ENCODE results near the gene PACRG. TPM values are rescaled to one million over a fixed set of nuclear protein-coding genes. Genes with fewer than 3 reads are reported as not detected.

The PACRG gene
- total RNA-seq, 1 experiment from 2014 or later = 0.44 TPM

- ATAC-seq (no peak), DNase-seq (ENCODE audit: low spot score) (no peak)
- Mint-ChIP-seq H3K36me3 (peaks cover 4% of the 10 kb centered on the region), H3K9me3 (peaks cover 17% of the 10 kb centered on the region), H3K27me3 (ENCODE audit: low read depth) (no peaks in the 10 kb centered on the region), H3K4me3 (no peak overlapping the region), H3K4me1 (no peaks in the 10 kb centered on the region), H3K27ac (no peak overlapping the region)
- TF ChIP-seq NR2C2 (CRISPR knock-in tag; IDR thresholded peaks at IDR 0.05) (no peak), AFF4 (CRISPR knock-in tag; IDR thresholded peaks at IDR 0.05; ENCODE audit: borderline replicate concordance) (no peak), E2F5 (CRISPR knock-in tag; IDR thresholded peaks at IDR 0.05) (no peak)
- TF ChIP-seq, protein P1, sequence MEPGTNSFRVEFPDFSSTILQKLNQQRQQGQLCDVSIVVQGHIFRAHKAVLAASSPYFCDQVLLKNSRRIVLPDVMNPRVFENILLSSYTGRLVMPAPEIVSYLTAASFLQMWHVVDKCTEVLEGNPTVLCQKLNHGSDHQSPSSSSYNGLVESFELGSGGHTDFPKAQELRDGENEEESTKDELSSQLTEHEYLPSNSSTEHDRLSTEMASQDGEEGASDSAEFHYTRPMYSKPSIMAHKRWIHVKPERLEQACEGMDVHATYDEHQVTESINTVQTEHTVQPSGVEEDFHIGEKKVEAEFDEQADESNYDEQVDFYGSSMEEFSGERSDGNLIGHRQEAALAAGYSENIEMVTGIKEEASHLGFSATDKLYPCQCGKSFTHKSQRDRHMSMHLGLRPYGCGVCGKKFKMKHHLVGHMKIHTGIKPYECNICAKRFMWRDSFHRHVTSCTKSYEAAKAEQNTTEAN (CRISPR knock-in tag; IDR thresholded peaks at IDR 0.05) = no peak
- POLR2A ChIA-PET = no interaction called here
- CTCF ChIA-PET = interaction anchor here (1.4 kb wide), 1 partner anchor 46 kb away, joined by 3 read pairs; no protein-coding TSS in a partner anchor
These were observed 438.1 kb downstream of the PACRG start for GRCh38 chr6:163165922-163166321.

DNA sequence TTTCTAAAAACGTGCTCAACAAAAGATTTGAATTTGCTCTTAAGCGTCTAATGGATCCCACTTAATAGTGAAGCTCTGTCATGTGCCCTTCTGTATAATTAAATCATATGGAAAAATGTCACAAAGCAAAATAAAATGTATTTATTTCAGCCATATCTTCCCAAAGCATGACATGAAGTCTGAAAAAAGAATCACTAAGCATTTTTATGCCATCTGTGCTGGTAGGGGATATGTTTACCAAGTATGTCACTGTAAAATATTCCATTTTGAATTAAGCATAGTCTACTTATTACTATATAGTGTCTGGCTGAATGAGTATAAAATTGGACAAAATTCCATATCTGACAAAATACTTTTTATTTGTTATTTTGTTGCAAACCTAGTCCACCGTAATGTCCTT, 438.7 kb downstream of the PACRG start:
- ATAC-seq = no peak
- H3K9me3 Mint-ChIP-seq = peaks cover 16% of the 10 kb centered on the region
- H3K4me3 Mint-ChIP-seq = no peak overlapping the region
- no peaks in the 10 kb centered on the region for H3K4me1 Mint-ChIP-seq
- peaks cover 4% of the 10 kb centered on the region for H3K36me3 Mint-ChIP-seq
- ChIA-PET POLR2A (no interaction called here), CTCF (interaction anchor here (1.4 kb wide), 1 partner anchor 47 kb away, joined by 3 read pairs; no protein-coding TSS in a partner anchor)
- H3K27me3 Mint-ChIP-seq (ENCODE audit: low read depth) = no peaks in the 10 kb centered on the region
- no peak overlapping the region for H3K27ac Mint-ChIP-seq
- no peak for DNase-seq (ENCODE audit: low spot score)
- TF ChIP-seq, protein P2, sequence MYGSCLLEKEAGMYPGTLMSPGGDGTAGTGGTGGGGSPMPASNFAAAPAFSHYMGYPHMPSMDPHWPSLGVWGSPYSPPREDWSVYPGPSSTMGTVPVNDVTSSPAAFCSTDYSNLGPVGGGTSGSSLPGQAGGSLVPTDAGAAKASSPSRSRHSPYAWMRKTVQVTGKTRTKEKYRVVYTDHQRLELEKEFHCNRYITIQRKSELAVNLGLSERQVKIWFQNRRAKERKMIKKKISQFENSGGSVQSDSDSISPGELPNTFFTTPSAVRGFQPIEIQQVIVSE (CRISPR knock-in tag; IDR thresholded peaks at IDR 0.05; ENCODE audit: borderline replicate concordance) = no peak
- TF ChIP-seq, protein P3, sequence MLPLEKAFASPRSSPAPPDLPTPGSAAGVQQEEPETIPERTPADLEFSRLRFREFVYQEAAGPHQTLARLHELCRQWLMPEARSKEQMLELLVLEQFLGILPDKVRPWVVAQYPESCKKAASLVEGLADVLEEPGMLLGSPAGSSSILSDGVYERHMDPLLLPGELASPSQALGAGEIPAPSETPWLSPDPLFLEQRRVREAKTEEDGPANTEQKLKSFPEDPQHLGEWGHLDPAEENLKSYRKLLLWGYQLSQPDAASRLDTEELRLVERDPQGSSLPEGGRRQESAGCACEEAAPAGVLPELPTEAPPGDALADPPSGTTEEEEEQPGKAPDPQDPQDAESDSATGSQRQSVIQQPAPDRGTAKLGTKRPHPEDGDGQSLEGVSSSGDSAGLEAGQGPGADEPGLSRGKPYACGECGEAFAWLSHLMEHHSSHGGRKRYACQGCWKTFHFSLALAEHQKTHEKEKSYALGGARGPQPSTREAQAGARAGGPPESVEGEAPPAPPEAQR (CRISPR knock-in tag; IDR thresholded peaks at IDR 0.05) = no peak
- TF ChIP-seq SMAD4 (CRISPR knock-in tag; IDR thresholded peaks at IDR 0.05) (no peak), ERG (CRISPR knock-in tag; IDR thresholded peaks at IDR 0.05) (no peak), E2F5 (CRISPR knock-in tag; IDR thresholded peaks at IDR 0.05) (no peak), IRF2 (CRISPR knock-in tag; IDR thresholded peaks at IDR 0.05; ENCODE audit: borderline replicate concordance, low read depth) (no peak), NR1H2 (CRISPR knock-in tag; IDR thresholded peaks at IDR 0.05) (no peak), CREM (CRISPR knock-in tag; IDR thresholded peaks at IDR 0.05) (no peak), ZNF121 (CRISPR knock-in tag; IDR thresholded peaks at IDR 0.05) (no peak), NFYB (CRISPR knock-in tag; conservative IDR thresholded peaks at IDR 0.05; ENCODE audit: low read depth) (no peak)
- TF ChIP-seq, protein P4, sequence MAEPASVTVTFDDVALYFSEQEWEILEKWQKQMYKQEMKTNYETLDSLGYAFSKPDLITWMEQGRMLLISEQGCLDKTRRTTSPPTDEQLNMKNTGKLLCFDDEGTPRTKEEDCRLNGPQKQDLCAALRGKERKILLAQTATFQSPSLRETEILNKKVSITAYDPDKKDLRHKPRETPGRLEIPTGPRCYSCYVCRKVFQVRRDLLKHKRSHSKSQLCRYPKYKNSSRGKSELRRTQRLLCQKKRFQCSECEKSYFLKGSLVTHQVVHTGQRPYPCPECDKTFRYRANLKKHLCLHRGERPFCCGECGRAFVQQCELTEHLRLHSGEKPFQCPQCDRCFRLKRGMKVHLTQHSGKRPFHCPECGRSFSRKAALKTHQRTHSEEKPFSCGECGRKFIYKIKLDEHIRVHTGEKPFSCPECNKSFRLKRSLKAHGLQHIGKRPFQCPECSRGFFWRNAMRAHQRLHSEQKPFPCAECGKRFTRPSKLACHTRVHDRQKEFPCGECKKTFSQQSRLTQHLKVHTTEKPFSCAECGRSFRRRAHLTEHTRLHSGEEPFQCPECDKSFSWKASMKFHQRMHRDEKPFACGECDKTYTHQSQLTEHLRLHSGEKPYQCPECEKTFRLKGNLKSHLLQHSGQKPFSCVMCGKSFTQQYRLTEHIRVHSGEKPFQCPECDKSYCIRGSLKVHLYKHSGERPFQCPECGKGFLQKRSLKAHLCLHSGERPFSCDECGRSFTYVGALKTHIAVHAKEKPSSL (CRISPR knock-in tag; conservative IDR thresholded peaks at IDR 0.05) = no peak
- TF ChIP-seq, protein P5, sequence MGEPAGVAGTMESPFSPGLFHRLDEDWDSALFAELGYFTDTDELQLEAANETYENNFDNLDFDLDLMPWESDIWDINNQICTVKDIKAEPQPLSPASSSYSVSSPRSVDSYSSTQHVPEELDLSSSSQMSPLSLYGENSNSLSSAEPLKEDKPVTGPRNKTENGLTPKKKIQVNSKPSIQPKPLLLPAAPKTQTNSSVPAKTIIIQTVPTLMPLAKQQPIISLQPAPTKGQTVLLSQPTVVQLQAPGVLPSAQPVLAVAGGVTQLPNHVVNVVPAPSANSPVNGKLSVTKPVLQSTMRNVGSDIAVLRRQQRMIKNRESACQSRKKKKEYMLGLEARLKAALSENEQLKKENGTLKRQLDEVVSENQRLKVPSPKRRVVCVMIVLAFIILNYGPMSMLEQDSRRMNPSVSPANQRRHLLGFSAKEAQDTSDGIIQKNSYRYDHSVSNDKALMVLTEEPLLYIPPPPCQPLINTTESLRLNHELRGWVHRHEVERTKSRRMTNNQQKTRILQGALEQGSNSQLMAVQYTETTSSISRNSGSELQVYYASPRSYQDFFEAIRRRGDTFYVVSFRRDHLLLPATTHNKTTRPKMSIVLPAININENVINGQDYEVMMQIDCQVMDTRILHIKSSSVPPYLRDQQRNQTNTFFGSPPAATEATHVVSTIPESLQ (CRISPR knock-in tag; IDR thresholded peaks at IDR 0.05) = no peak
